ENCODE results near the gene KLHDC1.
"Not testable (repeated sequence)": the region's sequence is repeated elsewhere in the genome, so short reads cannot be mapped to it uniquely, and the experiment has no call there.

The KLHDC1 gene, protein sequence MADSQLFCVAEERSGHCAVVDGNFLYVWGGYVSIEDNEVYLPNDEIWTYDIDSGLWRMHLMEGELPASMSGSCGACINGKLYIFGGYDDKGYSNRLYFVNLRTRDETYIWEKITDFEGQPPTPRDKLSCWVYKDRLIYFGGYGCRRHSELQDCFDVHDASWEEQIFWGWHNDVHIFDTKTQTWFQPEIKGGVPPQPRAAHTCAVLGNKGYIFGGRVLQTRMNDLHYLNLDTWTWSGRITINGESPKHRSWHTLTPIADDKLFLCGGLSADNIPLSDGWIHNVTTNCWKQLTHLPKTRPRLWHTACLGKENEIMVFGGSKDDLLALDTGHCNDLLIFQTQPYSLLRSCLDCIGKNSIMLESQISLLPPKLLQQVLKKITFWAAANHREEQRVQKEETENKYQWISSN
- total RNA-seq: 0.37 to 3.7 (median 1.8) reads per million in 17 experiments

DNA sequence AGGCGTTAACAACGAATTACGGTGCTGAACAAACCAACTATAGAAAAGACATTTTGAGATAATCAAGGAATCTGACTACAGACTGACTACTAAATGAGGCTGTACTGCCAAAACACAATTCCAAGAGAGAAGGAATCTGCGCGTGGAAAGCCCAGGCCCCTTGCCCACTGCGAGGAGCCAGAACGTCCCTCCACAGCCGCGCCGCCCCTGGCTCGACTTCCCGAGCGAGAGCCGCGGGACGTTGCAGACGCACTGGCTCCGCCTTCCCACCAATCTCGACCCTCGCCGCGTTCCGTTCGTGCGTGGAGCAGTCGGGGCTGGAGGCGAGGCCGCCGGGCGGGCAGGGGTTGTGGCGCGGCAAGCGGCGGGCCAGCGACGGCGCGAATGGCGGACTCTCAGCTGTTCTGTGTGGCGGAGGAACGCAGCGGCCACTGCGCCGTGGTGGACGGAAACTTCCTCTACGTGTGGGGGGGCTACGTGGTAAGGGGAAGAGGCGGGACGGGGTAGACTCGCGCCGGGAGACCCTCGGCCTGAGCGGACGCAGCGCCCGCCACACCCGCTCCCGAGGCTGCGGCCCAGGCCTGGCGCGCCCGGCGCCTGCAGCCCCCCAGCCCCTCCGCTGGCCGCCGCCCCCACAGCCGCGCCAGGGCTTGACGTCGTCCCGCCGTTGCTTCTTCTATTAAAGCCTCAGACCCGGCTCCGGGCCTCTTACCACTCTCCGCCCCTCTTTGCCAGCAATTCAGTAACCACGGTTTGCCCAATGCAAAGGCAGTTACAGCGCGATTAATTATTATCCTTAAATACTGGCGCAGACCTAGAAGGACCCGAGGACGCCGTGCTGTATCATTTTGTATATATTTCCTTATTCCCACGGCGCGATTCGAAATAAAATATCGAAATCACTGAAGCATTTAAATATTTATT, at the start of gene KLHDC1:
Gene KLHDC1 (plus strand): TSS at position 310 of the 924 bp plus-strand sequence. CDS start 75 bp downstream, at position 385.
- DNase-seq: peak; percentile 82 to 93 (median 88)

GRCh38 chr14:49653508-49653907, 39.4 kb upstream of the KLHDC1 start:
- DNase-seq: no peak

DNA sequence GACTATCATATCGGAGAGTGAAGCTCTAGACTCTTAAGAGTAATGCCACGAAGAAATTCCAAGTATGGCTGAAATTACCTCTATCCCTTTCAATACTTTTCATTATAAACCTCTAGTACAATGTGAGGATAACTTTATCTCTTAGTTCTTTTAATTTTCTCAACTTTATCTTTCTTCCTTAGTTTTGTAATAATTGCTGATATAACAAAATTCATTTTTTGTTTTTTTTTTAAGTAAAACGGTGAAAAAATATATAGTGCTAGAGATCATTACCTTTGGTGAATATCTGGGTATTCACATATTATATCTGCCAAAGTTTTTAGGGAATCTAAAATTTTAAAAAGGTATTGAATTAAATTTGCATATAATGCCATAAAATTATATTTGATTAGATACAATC, 38.4 kb upstream of the KLHDC1 start:
- no peak for DNase-seq

GRCh38 chr14:49657500-49657899, 35.4 kb upstream of the KLHDC1 start:
- DNase-seq: not testable (repeated sequence)

DNA sequence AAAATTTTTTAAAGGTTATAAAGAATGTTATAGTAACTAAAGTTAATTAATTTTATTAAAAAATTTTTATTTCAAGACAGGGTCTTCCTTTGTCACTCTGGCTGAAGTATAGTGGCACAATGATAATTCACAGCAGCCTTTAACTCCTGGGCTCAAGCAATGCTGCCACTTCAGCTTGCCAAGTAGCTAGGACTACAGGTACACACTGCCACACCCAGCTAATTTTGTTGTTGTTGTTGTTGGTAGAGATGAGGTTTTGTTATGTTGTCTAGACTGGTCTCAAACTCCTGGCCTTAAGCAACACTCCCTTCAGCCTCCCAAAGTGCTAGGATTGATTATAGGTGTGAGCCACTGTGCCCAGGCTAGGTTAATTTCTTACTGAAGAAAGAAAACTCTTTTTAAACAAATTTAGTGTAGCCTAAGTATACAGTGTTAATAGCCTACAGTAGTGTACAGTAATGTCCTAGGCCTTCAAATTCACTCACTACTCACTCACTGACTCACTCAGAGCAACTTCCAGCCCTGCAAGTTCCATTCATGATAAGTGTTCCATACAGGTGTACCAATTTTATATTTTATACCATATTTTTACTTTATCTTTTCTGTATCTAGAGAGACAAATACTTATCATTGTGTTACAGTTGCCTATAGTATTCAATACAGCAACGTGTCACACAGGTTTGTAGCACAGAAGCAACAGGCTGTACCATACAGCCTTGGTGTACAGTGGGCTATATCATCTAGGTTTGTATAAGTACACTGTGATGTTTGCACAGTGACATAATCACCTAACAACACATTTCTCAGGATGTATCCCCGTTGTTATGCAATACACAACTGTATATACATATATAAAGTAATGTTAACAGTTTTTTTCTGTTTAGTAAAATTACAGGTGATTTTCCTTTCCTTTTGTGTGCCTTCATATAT, 33.1 kb upstream of the KLHDC1 start:
- DNase-seq: no peak

DNA sequence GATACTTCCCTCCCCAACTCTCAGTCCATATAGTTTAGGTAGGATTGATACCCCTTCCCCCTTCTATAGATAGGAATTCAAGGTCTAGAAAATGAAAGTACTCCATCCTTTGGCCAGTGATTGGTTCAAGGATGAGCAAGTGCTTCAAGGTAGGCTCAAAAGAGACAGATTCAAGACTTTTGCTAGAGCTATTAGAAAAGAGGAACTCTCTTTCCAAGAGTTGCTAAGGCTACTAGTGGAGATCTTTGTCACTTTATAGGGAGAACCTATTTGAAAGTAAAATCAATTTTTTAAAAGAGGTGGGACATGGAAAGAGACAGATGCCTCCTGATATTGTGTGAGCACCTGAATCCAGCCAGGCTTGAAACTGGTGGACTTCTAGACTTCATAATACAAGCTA, 22.4 kb upstream of the KLHDC1 start:
- peak in 1 of 4 experiments; percentile 9 for DNase-seq

GRCh38 chr14:49673586-49673985, 19.3 kb upstream of the KLHDC1 start:
- no peak for DNase-seq

DNA sequence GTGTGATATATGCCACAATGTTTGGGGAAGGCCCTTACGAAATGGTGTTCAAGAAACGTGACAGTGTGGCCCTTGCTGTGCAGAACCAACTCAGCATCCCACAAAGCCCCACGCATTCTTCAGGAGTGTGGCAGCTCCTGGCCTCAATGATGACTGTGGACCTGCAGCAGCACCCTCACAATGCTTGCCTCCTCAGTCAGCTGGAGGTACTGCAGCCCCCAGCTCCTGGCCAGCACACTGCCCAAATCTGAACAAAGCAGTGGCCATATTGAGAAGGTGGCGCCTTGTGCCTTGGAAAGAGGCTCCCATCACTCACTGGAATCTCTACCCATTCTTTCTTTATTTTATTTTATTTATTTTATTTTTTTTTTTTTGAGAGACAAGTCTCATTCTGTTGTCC, 15.3 kb upstream of the KLHDC1 start:
- DNase-seq: no peak

GRCh38 chr14:49679271-49679670, 13.6 kb upstream of the KLHDC1 start:
- no peak for DNase-seq

DNA sequence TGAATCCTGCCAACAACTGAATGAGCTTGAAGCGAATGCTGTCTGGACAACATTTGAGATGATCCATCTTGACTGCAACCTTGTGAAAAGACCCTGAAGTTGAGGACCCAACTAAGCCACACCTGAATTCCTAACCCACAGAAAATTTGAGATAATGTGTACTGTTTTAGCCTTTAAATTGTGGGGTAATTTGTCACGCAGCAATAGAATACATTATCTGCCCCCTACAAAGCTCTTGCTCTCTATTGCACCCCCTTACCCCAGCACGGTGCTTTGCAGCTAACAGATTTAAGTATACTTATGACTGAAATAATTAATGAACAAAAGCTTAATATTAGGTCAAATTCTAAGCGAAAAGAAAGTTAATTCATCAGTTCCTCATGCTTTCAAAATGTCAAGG, 6.5 kb upstream of the KLHDC1 start:
- DNase-seq: no peak

DNA sequence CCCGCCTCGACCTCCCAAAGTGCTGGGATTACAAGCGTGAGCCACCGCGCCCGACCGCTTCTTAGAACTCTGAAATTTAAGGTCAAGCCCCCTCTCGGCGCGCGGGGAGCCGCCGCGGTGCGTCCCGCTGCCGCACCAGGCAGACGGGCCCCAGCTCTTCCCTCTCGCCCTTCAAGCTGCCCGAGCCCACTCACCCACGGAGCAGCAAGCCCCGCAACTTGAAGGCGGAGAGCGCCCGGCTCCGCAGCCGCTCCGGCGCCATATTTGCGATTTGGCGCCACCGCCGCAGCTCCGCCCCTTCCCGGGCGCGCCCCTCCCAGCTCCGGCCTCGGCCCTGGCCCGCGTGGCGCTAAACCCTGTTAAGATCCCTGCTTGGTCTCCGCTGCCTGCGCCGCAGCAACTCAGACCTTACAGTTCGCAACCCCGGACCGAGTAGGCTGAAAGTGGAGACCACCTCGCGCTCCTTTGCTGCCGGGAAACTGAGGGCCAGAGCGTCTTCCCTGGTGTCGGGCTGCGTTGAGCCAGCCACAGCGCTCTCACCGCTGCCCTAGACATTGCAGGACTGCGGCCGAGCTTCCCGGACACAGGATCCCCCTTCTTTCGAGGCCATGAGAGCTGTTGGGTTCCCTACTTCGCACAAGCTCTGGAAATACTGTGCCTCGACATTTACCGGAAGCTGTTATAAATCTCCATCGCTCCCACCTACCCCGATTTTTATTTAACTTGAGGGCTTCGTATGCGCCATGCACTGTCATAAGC, 4.8 kb upstream of the KLHDC1 start, which contains the start of gene POLE2:
Gene POLE2 (minus strand): TSS at position 273 of the 759 bp plus-strand sequence. CDS start 11 bp downstream, at position 262.
- peak; percentile 77 to 91 (median 84) for DNase-seq

DNA sequence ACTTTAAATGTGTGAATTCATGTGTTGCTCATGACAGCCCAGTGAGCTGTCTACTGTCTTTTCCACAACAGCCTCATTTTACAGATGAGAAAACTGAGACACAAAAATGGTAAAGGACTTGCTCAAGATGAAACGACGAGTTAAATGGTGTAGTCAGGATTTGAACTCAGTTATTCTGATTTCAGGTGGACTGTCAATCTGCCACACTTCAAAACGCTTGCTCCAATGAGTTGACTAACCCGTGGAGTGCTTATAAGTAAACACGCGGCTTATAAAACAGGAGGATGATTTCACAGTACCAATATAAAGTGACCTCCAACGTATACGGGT, 4.3 kb upstream of the KLHDC1 start:
- DNase-seq: no peak

DNA sequence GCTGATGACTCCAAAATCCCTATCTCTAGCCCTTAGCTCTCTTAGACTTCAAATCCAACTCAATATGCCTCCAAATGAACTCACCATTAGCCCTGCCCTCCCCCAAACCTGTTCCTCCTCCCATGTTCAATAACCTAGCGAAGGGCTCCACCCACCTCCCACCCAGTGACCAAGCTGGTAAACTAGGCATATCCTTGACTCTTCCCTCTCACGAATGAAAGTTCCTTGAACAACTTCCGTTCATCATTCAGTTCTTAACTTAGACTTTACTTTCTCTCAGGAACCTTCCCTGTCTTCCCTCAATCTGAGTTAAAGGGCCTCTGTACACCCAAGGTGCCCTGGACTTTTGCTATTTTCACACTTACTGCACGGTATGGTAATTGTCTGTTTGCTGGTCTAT, 1.9 kb upstream of the KLHDC1 start:
- DNase-seq: peak in 1 of 4 experiments; percentile 9

DNA sequence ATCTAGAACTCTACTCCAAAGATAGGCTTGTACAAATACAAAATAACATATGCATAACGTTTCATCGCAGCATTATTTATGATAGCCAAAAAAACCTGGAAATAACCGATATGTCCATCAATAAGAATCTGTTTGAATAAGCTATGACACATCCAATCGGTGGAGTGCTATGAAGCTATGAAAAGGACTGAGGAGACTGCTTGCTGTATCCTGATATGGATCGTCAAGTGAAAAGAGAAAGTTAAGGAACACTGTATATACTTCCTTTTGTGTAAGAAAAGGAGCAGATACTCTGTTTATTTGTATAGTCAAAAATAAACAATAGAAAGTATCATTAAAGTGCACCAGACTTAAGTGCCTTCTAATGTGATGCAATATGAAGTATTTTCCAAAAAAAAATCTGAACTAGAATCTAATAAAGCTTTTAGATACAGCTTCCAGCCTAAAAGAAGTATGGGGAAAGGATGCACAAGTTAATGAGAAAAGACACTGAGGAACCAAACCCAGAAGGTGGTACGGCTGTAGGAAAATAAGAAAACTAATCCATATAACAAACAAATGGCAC, 645 bp upstream of the KLHDC1 start:
- no peak for DNase-seq

DNA sequence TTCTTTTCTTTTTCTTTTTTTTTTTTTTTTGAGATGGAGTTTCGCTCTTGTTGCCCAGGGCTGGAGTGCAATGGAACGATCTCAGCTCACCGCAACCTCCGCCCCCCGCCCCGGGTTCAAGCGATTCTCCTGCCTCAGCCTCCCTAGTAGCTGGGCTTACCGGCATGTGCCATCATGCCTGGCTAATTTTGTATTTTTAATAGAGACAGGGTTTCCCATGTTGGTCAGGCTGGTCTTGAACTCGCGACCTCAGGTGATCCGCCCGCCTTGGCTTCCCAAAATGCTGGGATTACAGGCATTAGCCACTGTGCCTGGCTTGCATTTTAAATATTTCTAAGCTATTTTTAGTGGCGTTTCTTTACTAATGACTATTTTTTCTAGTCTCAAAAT, 810 bp downstream of the KLHDC1 start:
- peak in 1 of 4 experiments; percentile 8 for DNase-seq

- DNase-seq: no peak
Observed at GRCh38 chr14:49702725-49703124, 9.8 kb downstream of the KLHDC1 start.

- no peak for DNase-seq
Observed at GRCh38 chr14:49703965-49704364, 11.0 kb downstream of the KLHDC1 start.

DNA sequence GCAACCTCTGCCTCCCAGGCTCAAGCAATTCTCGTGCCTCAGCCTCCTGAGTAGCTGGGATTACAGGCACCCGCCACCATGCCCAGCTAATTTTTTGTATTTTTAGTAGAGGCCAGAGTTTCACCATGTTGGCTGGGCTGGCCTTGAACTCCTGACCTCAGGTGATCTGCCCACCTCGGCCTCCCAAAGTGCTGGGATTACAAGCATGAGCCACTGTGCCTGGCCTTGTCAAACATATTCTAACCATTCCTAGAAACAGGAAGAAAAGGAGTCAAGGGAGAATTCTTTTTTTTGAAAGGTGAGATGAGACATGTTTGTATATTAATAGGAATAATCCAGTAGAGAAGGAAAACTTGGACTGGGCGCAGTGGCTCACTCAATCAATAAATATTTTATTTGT, 11.6 kb downstream of the KLHDC1 start:
- DNase-seq: not testable (repeated sequence)

DNA sequence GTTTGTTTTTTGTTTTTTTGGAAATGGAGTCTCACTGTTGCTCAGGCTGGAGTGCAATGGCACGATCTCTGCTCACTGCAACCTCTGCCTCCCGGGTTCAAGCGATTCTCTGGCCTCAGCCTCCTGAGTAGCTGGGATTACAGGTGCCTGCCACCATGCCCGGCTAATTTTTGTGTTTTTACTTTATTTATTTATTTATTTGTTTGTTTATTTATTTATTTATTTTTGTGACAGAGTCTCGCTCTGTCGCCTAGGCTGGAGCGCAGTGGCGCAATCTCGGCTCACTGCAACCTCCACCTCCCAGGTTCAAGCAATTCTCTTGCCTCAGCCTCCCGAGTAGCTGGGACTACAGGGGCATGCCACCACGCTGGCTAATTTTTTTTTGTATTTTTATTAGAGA, 18.1 kb downstream of the KLHDC1 start:
- DNase-seq: not testable (repeated sequence)

DNA sequence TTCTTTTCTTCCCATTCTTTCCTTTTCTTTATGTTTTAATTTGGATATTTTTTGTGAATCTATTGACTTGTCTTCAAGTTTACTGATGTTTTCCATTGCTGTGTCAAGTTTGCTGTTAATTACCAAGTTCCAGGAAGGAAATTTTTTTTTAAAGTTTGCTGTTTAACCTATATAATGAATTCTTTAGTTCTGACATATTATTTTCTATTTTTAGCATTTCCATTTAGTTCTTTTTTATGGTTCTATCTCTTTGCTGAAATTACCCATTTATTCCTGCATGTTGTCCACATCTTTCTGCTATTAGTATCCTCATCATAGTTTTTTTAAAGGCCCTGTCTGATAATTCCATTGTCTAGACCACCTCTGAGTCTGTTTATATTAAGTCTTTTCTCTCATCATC, 27.8 kb downstream of the KLHDC1 start:
- no peak for DNase-seq

All from suppressor macrophage (primary cell).